GM19463 (cell line): ENCODE measurements around the gene GALNT1.

Experiments
- ATAC-seq: cut with Tn5 transposase; IDR thresholded peaks from one replicate; pipeline ENCODE4 v1.9.1; 2021; ENCODE audit warnings: mild to moderate bottlenecking, moderate library complexity; ENCODE audit not compliant: unreplicated experiment

Gene GALNT1

GRCh38 chr18:35581898-35582641, 530 bp downstream of the GALNT1 start:
- ATAC-seq, result no peak

GRCh38 chr18:35582899-35583558, 1.5 kb downstream of the GALNT1 start:
- no peak for ATAC-seq

DNA sequence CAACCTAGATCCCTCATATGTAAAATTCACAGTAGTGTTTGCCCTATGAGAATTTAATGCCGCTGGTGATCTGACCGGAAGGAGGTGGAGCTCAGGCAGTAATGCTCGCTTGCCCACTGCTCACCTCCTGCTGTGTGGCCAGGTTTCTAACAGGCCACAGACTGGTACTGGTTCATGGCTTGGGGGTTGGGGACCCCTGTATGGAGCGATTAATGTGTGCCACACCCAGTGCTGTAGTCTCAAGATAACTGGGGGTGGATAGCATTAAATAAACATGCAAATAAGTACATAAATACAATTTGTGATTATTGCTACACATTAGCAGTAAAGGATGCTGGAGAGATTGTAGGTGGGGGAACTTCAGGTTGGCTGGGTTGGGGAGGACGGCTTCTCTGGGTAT, 3.2 kb downstream of the GALNT1 start:
- no peak for ATAC-seq

GRCh38 chr18:35585608-35586007, 4.1 kb downstream of the GALNT1 start:
- ATAC-seq, result no peak

GRCh38 chr18:35588122-35588521, 6.6 kb downstream of the GALNT1 start:
- ATAC-seq, result no peak

DNA sequence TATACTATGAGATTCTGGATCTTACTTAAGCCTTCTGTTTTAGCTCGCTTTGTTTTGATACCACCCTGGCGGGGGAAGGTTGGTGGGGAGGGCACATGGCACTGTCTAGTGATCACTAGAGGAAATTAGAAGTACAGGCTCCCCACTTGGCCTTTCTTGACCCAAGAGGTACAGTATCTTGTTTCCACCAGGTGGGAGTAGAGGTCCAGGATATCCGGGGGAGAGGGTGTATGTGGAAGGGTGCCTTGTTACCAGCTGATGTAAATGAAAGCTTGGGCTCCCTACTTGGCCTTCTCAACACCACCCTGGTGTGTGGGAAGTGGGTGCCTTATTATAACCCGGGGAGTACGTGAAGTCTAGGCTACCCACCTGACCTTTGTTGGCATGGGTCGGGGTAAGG, 7.5 kb downstream of the GALNT1 start:
- ATAC-seq, result no peak

GRCh38 chr18:35589546-35589945, 8.0 kb downstream of the GALNT1 start:
- no peak for ATAC-seq

DNA sequence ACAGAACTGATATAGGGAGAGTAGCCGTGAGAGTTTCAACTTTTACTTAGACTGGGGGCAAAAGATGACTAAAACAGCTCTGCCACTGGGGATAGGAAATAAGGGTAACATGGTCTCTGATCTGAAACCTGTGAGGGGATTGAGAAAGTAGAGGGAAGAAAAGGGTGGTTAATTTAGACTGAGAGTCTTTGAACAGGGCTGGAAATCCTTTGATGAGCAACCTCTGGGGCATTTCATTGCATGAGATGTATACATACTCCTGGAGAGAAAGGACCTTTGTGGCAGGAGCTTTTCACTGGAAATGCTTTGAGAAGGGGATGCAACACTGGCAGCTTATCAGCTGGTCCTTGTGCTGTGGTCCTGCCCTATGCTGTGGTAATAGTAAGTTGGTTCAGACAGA, 9.4 kb downstream of the GALNT1 start:
- no peak for ATAC-seq

DNA sequence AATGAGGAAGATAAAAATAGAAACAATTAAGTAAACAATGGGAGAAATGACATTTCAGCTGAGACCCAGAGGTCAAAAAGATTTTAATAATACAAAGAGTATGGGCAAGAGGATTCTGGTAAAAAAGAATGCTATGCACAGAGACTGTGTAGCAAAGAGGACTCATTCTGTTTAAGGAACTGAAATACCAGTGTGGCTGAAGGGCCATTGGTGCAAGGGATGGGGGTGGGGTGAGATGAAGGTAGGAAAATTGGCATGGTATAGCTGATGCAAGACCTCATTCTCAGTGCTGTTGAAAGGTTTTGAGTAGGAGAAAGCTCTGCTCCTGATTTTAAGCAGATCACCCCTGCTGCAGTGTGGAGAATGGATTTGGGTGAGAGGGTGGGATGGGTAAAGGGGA, 10.8 kb downstream of the GALNT1 start:
- peak; percentile 99 for ATAC-seq

- no peak for ATAC-seq
These were observed 12.3 kb downstream of the GALNT1 start for GRCh38 chr18:35593859-35594258.

- no peak for ATAC-seq
These were observed 16.2 kb downstream of the GALNT1 start for GRCh38 chr18:35597758-35598157.

- ATAC-seq, result no peak
These were observed 20.8 kb downstream of the GALNT1 start for GRCh38 chr18:35602193-35602820.

DNA sequence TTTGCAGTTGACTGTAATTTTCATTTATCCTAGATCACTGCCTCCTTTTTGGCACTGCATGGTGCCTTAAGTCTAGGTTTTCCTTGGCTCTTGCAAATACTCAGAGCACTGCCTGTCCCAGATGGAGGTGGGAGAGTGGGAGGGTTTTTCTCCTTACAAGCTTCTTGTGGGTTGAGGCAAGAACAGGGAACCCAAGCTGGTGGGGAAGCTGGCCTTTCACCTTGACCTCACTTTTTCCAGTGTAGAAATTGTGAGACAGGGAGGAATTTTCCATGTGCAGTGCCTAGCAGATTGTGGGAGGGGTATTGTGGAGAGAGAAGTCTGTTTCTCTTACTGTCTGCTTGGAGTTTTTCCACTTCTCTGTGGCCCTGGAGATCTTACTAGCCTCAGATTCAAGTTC, 21.5 kb downstream of the GALNT1 start:
- no peak for ATAC-seq

DNA sequence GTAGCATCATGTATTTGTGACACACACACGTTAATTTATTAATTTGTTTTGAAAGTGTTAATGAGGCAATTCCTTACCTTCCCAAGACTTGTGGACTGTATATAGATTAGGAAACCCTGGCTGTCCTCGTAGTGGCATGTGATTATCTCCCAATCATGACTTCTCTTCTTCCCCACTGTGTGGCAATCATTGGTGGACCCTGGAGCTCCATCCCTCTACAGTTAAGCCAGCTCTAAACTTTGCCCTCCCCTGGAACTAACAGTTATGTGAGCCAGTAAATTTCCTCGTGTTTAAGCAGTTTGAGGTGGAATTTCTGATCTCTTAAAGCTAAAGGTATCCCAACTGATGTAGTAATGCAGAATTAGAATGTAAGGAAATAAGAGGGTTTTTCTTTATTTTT, 22.0 kb downstream of the GALNT1 start:
- ATAC-seq, result no peak

GRCh38 chr18:35604369-35604768, 22.8 kb downstream of the GALNT1 start:
- ATAC-seq, result no peak

DNA sequence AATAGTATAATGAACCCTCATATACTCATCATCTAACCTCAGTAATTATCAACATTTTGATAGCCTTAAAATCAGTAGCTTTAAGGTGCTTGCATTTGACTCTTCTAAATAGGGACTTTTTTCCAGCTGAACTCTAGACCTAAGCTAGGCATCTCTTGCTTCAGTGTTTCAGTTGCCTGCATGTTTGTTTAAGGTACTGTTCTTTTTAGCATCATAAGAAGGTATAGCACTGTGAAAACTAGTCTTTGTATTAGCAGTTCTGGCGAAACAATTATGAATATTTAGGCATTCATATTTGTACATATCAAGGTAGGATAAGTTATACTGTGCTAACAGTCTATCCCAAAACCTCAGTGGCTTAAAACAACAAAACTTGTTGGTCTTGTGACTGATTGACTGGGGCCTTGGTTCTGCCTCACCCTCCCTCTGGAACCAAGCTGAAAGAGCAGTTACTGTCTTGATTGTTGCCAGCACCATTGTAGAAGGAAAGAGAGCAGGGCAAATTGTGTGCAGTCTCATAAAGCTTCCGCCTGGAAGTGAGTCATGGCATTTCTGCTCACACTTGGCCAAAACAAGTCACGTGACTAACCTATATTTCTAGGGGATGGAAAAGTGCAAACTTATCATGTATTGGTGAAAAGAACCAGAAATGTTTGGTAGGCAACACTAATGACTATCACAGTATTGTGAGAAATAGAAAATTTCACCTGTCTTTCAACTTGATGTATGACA, 24.3 kb downstream of the GALNT1 start:
- no peak for ATAC-seq

GRCh38 chr18:35609236-35609635, 27.7 kb downstream of the GALNT1 start:
- no peak for ATAC-seq

DNA sequence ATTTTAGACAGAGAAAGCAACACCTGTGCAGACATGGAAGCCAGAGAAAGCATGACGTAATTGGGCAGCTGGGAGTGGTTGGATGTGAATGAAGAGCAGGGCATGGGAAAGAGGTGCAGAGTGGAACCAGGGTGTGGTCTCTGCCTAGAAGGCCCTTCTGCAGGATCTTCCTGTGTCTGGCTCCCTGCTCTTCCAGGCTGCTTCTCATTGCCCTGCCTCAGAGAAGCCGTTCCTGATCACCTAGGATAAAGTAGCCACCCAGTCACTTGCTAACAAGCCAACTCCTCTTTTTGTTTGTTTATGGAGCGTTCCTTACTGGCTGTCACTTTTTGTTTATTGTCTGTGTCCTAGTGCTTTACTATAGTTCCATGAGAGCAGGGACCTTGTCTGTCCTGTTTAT, 28.5 kb downstream of the GALNT1 start:
- no peak for ATAC-seq

GRCh38 chr18:35610724-35611123, 29.2 kb downstream of the GALNT1 start:
- ATAC-seq, result no peak

DNA sequence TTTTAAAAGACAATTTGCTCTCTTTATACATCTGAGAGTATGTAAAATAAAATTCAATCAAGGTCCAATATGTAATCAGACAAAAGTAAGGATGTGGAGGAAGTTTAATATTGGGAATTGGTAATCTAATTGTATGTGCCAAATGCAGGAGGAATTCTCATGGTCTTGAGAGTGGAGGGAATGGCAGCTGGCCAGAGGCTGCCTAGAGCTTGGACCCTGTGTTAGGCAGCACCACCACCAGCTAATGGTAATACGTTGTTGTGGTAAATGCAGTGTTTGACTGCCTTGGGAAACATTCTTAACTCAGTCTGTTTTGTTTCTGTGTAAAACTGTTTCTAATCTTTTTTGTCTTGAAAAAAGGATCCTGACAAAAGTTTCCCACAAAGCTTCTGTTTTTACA, 30.0 kb downstream of the GALNT1 start:
- no peak for ATAC-seq

- ATAC-seq, result no peak
These were observed 34.5 kb downstream of the GALNT1 start for GRCh38 chr18:35616074-35616473.
